ENCODE results near the gene FMN1.

The FMN1 gene

GRCh38 chr15:32871883-32872282 is 322.6 kb downstream of the FMN1 start:
- in situ Hi-C loops (cut with MboI; ENCODE audit: low sequenced_read_pairs, unreplicated experiment) = no loop called here
- TF ChIP-seq, protein P1, sequence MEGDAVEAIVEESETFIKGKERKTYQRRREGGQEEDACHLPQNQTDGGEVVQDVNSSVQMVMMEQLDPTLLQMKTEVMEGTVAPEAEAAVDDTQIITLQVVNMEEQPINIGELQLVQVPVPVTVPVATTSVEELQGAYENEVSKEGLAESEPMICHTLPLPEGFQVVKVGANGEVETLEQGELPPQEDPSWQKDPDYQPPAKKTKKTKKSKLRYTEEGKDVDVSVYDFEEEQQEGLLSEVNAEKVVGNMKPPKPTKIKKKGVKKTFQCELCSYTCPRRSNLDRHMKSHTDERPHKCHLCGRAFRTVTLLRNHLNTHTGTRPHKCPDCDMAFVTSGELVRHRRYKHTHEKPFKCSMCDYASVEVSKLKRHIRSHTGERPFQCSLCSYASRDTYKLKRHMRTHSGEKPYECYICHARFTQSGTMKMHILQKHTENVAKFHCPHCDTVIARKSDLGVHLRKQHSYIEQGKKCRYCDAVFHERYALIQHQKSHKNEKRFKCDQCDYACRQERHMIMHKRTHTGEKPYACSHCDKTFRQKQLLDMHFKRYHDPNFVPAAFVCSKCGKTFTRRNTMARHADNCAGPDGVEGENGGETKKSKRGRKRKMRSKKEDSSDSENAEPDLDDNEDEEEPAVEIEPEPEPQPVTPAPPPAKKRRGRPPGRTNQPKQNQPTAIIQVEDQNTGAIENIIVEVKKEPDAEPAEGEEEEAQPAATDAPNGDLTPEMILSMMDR (IDR thresholded peaks at IDR 0.05; ENCODE audit: borderline replicate concordance, control extremely low read depth, extremely low read depth, insufficient read depth, missing control alignments) = no peak
- DNase-seq (ENCODE audit: low spot score) = no peak

DNA sequence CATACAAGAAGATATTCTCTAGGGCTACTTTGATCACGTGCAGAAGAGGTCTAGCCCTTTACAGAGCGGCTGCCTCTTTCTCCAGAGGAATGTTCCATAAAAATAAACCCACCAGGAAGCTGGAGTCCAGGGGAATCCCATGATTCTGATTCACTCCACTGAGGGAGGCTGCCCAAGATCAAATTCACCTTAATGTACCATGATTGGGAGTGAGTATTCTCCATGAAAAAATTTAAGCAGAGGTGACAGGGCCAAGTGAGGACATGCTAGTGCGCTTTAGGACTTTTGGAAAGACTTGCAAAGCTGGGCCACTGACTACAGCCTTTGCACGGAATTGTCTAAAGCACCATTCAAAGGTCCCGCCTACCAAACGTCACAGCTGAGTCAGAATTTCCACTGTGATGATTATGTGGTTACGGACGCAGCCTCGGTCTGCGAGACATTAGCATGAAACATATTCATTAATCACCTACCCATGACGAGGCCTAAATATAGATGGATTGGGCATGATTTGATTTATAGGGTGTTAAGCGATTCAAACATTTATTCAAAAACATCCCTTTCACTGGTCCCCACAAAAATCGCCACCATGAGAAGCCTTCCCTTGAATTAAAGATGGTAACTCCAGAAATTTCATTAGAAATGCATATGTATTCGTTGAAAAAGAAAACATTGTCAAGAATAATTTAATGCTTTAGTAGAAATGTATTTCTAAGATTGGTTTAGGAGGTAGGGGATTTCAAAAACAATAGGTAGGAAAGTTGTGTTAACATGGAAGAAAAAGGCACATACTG is 324.1 kb downstream of the FMN1 start:
- TF ChIP-seq, protein P1 (IDR thresholded peaks at IDR 0.05; ENCODE audit: borderline replicate concordance, control extremely low read depth, extremely low read depth, insufficient read depth, missing control alignments) = no peak
- in situ Hi-C loops (cut with MboI; ENCODE audit: low sequenced_read_pairs, unreplicated experiment) = no loop called here
- peak; percentile 45 for DNase-seq (ENCODE audit: low spot score)

GRCh38 chr15:32869776-32870175 is 324.7 kb downstream of the FMN1 start:
- no peak for DNase-seq (ENCODE audit: low spot score)
- TF ChIP-seq, protein P1 (IDR thresholded peaks at IDR 0.05; ENCODE audit: borderline replicate concordance, control extremely low read depth, extremely low read depth, insufficient read depth, missing control alignments) = no peak
- in situ Hi-C loops (cut with MboI; ENCODE audit: low sequenced_read_pairs, unreplicated experiment) = no loop called here

- TF ChIP-seq, protein P1 (IDR thresholded peaks at IDR 0.05; ENCODE audit: borderline replicate concordance, control extremely low read depth, extremely low read depth, insufficient read depth, missing control alignments) = no peak
- in situ Hi-C loops (cut with MboI; ENCODE audit: low sequenced_read_pairs, unreplicated experiment) = no loop called here
- no peak for DNase-seq (ENCODE audit: low spot score)
Observed at GRCh38 chr15:32867313-32867626, 327.2 kb downstream of the FMN1 start.

- TF ChIP-seq, protein P1 (IDR thresholded peaks at IDR 0.05; ENCODE audit: borderline replicate concordance, control extremely low read depth, extremely low read depth, insufficient read depth, missing control alignments) = no peak
- no peak for DNase-seq (ENCODE audit: low spot score)
- in situ Hi-C loops (cut with MboI; ENCODE audit: low sequenced_read_pairs, unreplicated experiment) = no loop called here
Observed at GRCh38 chr15:32866454-32867312, 327.8 kb downstream of the FMN1 start.

- TF ChIP-seq, protein P1 (IDR thresholded peaks at IDR 0.05; ENCODE audit: borderline replicate concordance, control extremely low read depth, extremely low read depth, insufficient read depth, missing control alignments) = no peak
- no peak for DNase-seq (ENCODE audit: low spot score)
- in situ Hi-C loops (cut with MboI; ENCODE audit: low sequenced_read_pairs, unreplicated experiment) = no loop called here
Observed at GRCh38 chr15:32864841-32865240, 329.7 kb downstream of the FMN1 start.
